Adrenal gland (tissue), 12 donors: Measurements from ENCODE around the gene PRR5. TPM values are rescaled to one million over a fixed set of nuclear protein-coding genes. Genes with fewer than 3 reads are reported as not detected.
"Not testable (repeated sequence)": the region's sequence is repeated elsewhere in the genome, so short reads cannot be mapped to it uniquely, and the experiment has no call there.

Experiments
- DNase-seq, 7 donors: peaks; one replicate each; pipeline ENCODE4 v3.0.0-alpha.2; 2019 to 2020
- H3K27ac ChIP-seq, 5 donors: fragments of 200-600 bp; sonication (generic) in 4 of 5; 1 replicate in 3 of 5; 2 replicates in 2 of 5; pipeline versions ENCODE4 v1.5.1 to v1.8.0; 2016 to 2020; ENCODE audit warnings: mild to moderate bottlenecking in 1 of 5
- H3K27me3 ChIP-seq: fragments of 200-600 bp; 2 replicates; pipeline ENCODE4 v1.8.0; 2021
- H3K36me3 ChIP-seq, 2 donors: fragments of 200-600 bp; replicated peaks in 1 of 2; 1 replicate in 1 of 2; 2 replicates in 1 of 2; pipeline versions ENCODE4 v1.5.1 to v1.8.0; 2018 to 2022
- H3K4me1 ChIP-seq, 2 donors: fragments of 200-600 bp; replicated peaks in 1 of 2; 1 replicate in 1 of 2; 2 replicates in 1 of 2; pipeline versions ENCODE4 v1.5.1 to v1.8.0; 2018 to 2021
- H3K4me3 ChIP-seq, 4 donors: fragments of 200-600 bp; sonication (generic) in 3 of 4; one replicate each; pipeline ENCODE4 v1.5.1; 2016 to 2018
- H3K9me3 ChIP-seq, 3 donors: fragments of 200-600 bp; sonication (generic) in 1 of 3; replicated peaks in 1 of 3; 1 replicate in 2 of 3; 2 replicates in 1 of 3; pipeline versions ENCODE4 v1.5.1 to v1.8.0; 2016 to 2021
- POLR2A ChIP-seq, 2 donors: fragments of 450-650 bp; IDR thresholded peaks; one replicate each; pipeline ENCODE4 v1.6.1; 2017; ENCODE audit warnings: antibody characterized with exemption in 2 of 2, mild to moderate bottlenecking in 2 of 2, moderate library complexity in 1 of 2
- WGBS, 4 donors: extraction: QIAGEN DNeasy Blood & Tissue Kit in 2 of 4; methylation state at CpG; one replicate each; pipeline versions ENCODE4 v1.1.5 to v1.1.7; 2013 to 2017; 5-methylcytosine and 5-hydroxymethylcytosine counted together
- intact Hi-C, 2 donors: fragments of 100-400 bp; cut with DNase I; formaldehyde crosslinking; loops; one replicate each; pipeline versions ENCODE4 v1.14.1 to v1.15.0; 2022 to 2023
- polyA plus RNA-seq, 3 donors: library from polyadenylated mRNA; stranded (reverse); fragments of 200-250 nt in 2 of 3; fragments of 350-450 nt in 1 of 3; fragmentation: Illumina TruSeq in 1 of 3; extraction: RNeasy Lipid Tissue Mini Kit (QIAGEN cat#74804) in 1 of 3; gene quantifications; one replicate each; pipeline ENCODE4 v1.2.3, GENCODE V29; 2013 to 2014
- total RNA-seq, 9 donors: library from RNA; depleted of rRNA in 4 of 9; stranded (reverse); fragments of >200 nt in 4 of 9; fragments of 120-200 nt in 1 of 9; fragmentation: NEBNext Ultra II Directional in 1 of 9; extraction: Animal tissue kit (Norgen Biotek cat#: 25700) in 1 of 9; gene quantifications; one replicate each; pipeline versions ENCODE4 v1.1.0 to v1.2.4, GENCODE V29; 2013 to 2023
- TF ChIP-seq, protein P1 (sequence below), 6 experiments: fragments of 450-650 bp in 4 of 6; fragments of 200-600 bp in 2 of 6; sonication (generic) in 1 of 6; IDR thresholded peaks; 1 replicate in 5 of 6; 2 replicates in 1 of 6; pipeline versions ENCODE4 v1.5.1 to v1.8.0; 2016 to 2021; ENCODE audit warnings: antibody characterized with exemption in 6 of 6, mild to moderate bottlenecking in 2 of 6, moderate library complexity in 1 of 6
- donor health status: healthy with polysubstance abuse.
- donor health status: Bipolar disorder and iron deficiency.
- donor health status: DM: yes; HTN: yes; CAD: no.
- donor health status: DM: no; HTN: no; CAD: no.
- donor health status: DM: no; HTN: no; CAD: no.
- donor health status: DM: yes; HTN: yes; CAD: no.

Gene PRR5
- total and polyA plus RNA-seq, 12 donors: 1.7 to 21.4 (median 11.7) TPM

- H3K4me3 ChIP-seq: no peak overlapping the region
- intact Hi-C loops: no loop called here
- WGBS, 4 donors: 78 to 89% (median 85%) methylated on average over 8 of the region's 8 CpGs
- H3K27me3 ChIP-seq: no peaks in the 10 kb centered on the region
- TF ChIP-seq, protein P1, sequence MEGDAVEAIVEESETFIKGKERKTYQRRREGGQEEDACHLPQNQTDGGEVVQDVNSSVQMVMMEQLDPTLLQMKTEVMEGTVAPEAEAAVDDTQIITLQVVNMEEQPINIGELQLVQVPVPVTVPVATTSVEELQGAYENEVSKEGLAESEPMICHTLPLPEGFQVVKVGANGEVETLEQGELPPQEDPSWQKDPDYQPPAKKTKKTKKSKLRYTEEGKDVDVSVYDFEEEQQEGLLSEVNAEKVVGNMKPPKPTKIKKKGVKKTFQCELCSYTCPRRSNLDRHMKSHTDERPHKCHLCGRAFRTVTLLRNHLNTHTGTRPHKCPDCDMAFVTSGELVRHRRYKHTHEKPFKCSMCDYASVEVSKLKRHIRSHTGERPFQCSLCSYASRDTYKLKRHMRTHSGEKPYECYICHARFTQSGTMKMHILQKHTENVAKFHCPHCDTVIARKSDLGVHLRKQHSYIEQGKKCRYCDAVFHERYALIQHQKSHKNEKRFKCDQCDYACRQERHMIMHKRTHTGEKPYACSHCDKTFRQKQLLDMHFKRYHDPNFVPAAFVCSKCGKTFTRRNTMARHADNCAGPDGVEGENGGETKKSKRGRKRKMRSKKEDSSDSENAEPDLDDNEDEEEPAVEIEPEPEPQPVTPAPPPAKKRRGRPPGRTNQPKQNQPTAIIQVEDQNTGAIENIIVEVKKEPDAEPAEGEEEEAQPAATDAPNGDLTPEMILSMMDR (IDR thresholded peaks at IDR 0.05): no peak
- TF ChIP-seq POLR2A (IDR thresholded peaks at IDR 0.05): no peak
- H3K9me3 ChIP-seq: no peaks in the 10 kb centered on the region
- no peaks in the 10 kb centered on the region for H3K36me3 ChIP-seq
- no peak for DNase-seq
- no peak overlapping the region for H3K27ac ChIP-seq
- H3K4me1 ChIP-seq: peaks cover 0 to 5% of the 10 kb centered on the region in 2 donors
These were observed 28.6 kb upstream of the PRR5 start for GRCh38 chr22:44673406-44673805.

DNA sequence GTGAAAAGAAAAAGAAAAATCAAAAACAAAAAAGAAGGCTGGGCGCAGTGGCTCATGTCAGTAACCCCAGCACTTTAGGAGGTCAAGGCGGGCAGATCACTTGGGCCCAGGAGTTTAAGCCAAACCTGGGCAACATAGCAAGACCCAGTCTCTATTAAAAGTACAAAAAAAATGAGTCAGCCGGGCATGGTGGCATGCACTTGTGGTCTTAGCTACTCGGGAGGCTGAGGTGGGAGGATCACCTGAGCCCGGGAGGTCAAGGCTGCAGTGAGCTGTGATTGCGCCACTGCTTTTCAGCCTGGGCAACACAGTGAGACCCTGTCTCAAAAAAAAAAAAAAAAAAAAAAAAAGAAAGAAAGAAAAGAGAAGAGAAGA lies 26.0 kb upstream of the PRR5 start:
- H3K4me3 ChIP-seq, H3K9me3 ChIP-seq, intact Hi-C loops, H3K4me1 ChIP-seq, H3K27ac ChIP-seq, H3K36me3 ChIP-seq, DNase-seq, H3K27me3 ChIP-seq: not testable (repeated sequence)
- whole genome bisulfite sequencing, 4 donors: 75 to 81% (median 77%) methylated on average over 5 to 6 of the region's 6 CpGs

- Histone ChIP-seq H3K36me3 (no peaks in the 10 kb centered on the region), H3K27me3 (no peaks in the 10 kb centered on the region), H3K4me3 (no peak overlapping the region), H3K27ac (no peak overlapping the region), H3K4me1 (peaks cover 0 to 15% of the 10 kb centered on the region in 2 donors), H3K9me3 (no peaks in the 10 kb centered on the region)
- no peak for DNase-seq
- 33 to 40% (median 37%) methylated on average over 14 to 25 of the region's 25 CpGs for WGBS, 4 donors
- intact Hi-C loops: no loop called here
- no peak for TF ChIP-seq POLR2A (IDR thresholded peaks at IDR 0.05)
- TF ChIP-seq, protein P1 (IDR thresholded peaks at IDR 0.05): no peak
These were observed 25.3 kb upstream of the PRR5 start for GRCh38 chr22:44676441-44677352.

- Histone ChIP-seq H3K36me3 (no peaks in the 10 kb centered on the region), H3K4me3 (no peak overlapping the region), H3K27ac (no peak overlapping the region), H3K4me1 (peaks cover 0 to 19% of the 10 kb centered on the region in 2 donors), H3K27me3 (no peaks in the 10 kb centered on the region), H3K9me3 (no peaks in the 10 kb centered on the region)
- TF ChIP-seq POLR2A (IDR thresholded peaks at IDR 0.05): no peak
- TF ChIP-seq, protein P1 (IDR thresholded peaks at IDR 0.05): no peak
- intact Hi-C loops: no loop called here
- no peak for DNase-seq
- WGBS, 4 donors: 53 to 88% (median 58%) methylated on average over 1 to 10 of the region's 10 CpGs
These were observed 24.6 kb upstream of the PRR5 start for GRCh38 chr22:44677353-44677840.
